Gastrocnemius medialis (tissue), 4 donors: ENCODE measurements around the gene ROBO3.

Source experiments
- POLR2A ChIP-seq, 2 donors: fragments of 450-650 bp; IDR thresholded peaks; one replicate each; pipeline ENCODE4 v1.6.1; 2017; ENCODE audit warnings: antibody characterized with exemption in 2 of 2, mild to moderate bottlenecking in 2 of 2, moderate library complexity in 2 of 2
- TF ChIP-seq, protein P1 (sequence below), 5 experiments: fragments of 450-650 bp in 3 of 5; fragments of 200-600 bp in 2 of 5; sonication (generic) in 2 of 5; IDR thresholded peaks in 4 of 5; conservative IDR thresholded peaks in 1 of 5; 1 replicate in 4 of 5; 2 replicates in 1 of 5; pipeline ENCODE4 v1.5.1; 2016 to 2019; ENCODE audit warnings: antibody characterized with exemption in 5 of 5, mild to moderate bottlenecking in 3 of 5, moderate library complexity in 3 of 5

GRCh38 chr11:124887667-124888013, 22.4 kb downstream of the ROBO3 start:
- TF ChIP-seq, protein P1, sequence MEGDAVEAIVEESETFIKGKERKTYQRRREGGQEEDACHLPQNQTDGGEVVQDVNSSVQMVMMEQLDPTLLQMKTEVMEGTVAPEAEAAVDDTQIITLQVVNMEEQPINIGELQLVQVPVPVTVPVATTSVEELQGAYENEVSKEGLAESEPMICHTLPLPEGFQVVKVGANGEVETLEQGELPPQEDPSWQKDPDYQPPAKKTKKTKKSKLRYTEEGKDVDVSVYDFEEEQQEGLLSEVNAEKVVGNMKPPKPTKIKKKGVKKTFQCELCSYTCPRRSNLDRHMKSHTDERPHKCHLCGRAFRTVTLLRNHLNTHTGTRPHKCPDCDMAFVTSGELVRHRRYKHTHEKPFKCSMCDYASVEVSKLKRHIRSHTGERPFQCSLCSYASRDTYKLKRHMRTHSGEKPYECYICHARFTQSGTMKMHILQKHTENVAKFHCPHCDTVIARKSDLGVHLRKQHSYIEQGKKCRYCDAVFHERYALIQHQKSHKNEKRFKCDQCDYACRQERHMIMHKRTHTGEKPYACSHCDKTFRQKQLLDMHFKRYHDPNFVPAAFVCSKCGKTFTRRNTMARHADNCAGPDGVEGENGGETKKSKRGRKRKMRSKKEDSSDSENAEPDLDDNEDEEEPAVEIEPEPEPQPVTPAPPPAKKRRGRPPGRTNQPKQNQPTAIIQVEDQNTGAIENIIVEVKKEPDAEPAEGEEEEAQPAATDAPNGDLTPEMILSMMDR (IDR thresholded peaks at IDR 0.05 in 4 of 5, conservative IDR thresholded peaks at IDR 0.05 in 1 of 5) = no peak
- TF ChIP-seq POLR2A (IDR thresholded peaks at IDR 0.05) = no peak
